ENCODE data around the gene DCDC2B.
"Not testable (repeated sequence)": the region's sequence is repeated elsewhere in the genome, so short reads cannot be mapped to it uniquely, and the experiment has no call there.

DCDC2B gene

GRCh38 chr1:32256473-32257226 is 47.8 kb downstream of the DCDC2B start:
- no peak for DNase-seq (ENCODE audit: low read depth)

DNA sequence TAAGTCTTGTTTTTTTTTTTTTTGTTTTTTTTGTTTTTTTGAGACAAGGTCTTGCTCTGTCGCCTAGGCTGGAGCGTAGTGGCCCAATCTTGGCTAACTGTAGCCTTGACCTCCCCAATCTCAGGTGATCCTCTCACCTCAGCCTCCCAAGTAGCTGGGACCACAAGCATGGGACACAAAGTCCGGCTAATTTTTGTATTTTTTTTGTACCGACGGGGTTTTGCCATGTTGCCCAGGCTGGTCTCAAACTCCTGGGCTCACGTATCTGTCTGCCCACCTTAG is 48.3 kb downstream of the DCDC2B start:
- no peak for DNase-seq (ENCODE audit: low read depth)

DNA sequence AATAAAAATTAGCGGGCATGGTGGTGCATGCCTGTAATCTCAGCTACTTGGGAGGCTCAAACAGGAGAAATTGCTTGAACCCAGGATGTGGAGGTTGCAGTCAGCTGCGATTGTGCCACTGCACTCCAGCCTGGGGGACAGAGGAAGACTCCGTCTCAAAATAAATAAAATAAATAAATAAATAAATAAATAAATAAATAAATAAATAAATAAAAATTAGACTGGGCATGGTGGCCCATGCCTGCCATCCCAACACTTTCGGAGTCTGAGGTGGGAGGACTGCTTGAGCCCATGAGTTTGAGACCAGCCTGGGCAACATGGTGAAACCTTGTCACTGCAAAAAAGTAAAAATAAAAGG is 54.3 kb downstream of the DCDC2B start:
- not testable (repeated sequence) for DNase-seq (ENCODE audit: low read depth)

DNA sequence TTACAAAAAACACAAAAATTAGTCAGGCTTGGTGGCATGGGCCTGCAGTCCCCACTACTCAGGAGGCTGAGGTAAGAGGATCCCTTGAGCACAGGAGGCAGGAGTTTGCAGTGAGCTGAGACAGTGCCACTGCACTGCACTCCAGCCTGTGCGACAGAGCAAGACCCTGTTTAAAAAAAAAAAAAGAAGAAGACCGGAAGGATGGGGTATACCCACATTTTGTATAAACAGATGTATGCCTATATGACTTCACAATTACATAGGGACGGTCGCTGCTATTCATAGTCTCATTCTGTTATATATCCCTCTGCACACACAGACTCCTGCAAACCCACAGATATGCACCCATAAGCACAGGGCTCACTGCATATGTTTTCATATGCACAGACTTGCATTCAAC is 54.9 kb downstream of the DCDC2B start:
- DNase-seq (ENCODE audit: low read depth), result no peak
